GM23338 (cell line): ENCODE data around the gene BCCIP.

Experiments used
- CREB1 ChIP-seq: fragments of 250-450 bp; sonication (Bioruptor Pico); IDR thresholded peaks from 2 replicates; pipeline ENCODE4 v1.5.0; 2020; ENCODE audit warnings: low read depth, mild to moderate bottlenecking, moderate library complexity
- CTCF ChIP-seq, 2 experiments: fragments of 200-600 bp in 1 of 2; sonication (generic) in 1 of 2; conservative IDR thresholded peaks; 2 replicates each; pipeline versions ENCODE4 v1.5.1 to v1.6.1; 2016 to 2017; ENCODE audit warnings: antibody characterized with exemption in 2 of 2, low read depth in 2 of 2, mild to moderate bottlenecking in 2 of 2, moderate library complexity in 1 of 2
- ETS1 ChIP-seq: IDR thresholded peaks from 2 replicates; pipeline ENCODE4 v1.6.1; 2016; ENCODE audit warnings: antibody characterized with exemption
- EZH2 ChIP-seq: fragments of 200-600 bp; sonication (generic); IDR thresholded peaks from one replicate; pipeline ENCODE4 v1.8.0; 2017; ENCODE audit warnings: antibody characterized with exemption, mild to moderate bottlenecking, low read depth; ENCODE audit not compliant: unreplicated experiment
- EZH2phosphoT487 ChIP-seq: fragments of 200-600 bp; sonication (generic); IDR thresholded peaks from one replicate; pipeline ENCODE4 v1.8.1; 2018; ENCODE audit warnings: antibody characterized with exemption; ENCODE audit not compliant: unreplicated experiment
- JUNB ChIP-seq: IDR thresholded peaks from one replicate; pipeline ENCODE4 v1.6.1; 2016; ENCODE audit warnings: antibody characterized with exemption; ENCODE audit not compliant: unreplicated experiment
- NANOG ChIP-seq: IDR thresholded peaks from 2 replicates; pipeline ENCODE4 v1.6.1; 2016; ENCODE audit warnings: antibody characterized with exemption, borderline replicate concordance
- POLR2AphosphoS5 ChIP-seq: IDR thresholded peaks from 2 replicates; pipeline ENCODE4 v1.6.1; 2016; ENCODE audit warnings: antibody characterized with exemption, low read depth
- STAT1 ChIP-seq: IDR thresholded peaks from one replicate; pipeline ENCODE4 v1.6.1; 2016; ENCODE audit warnings: antibody characterized with exemption; ENCODE audit not compliant: unreplicated experiment
- ZNF114 ChIP-seq: fragments of 250-450 bp; sonication (Bioruptor Pico); IDR thresholded peaks from 2 replicates; pipeline ENCODE4 v1.5.0; 2020; ENCODE audit warnings: mild to moderate bottlenecking, moderate library complexity
- ZNF331 ChIP-seq: fragments of 250-450 bp; sonication (Bioruptor Pico); IDR thresholded peaks from 2 replicates; pipeline ENCODE4 v1.5.0; 2020; ENCODE audit warnings: low read depth, mild to moderate bottlenecking, moderate library complexity
- TF ChIP-seq, protein P1 (sequence below): IDR thresholded peaks from one replicate; pipeline ENCODE4 v1.6.1; 2018; ENCODE audit warnings: antibody characterized with exemption; ENCODE audit not compliant: unreplicated experiment
- TF ChIP-seq, protein P2 (sequence below): fragments of 250-450 bp; sonication (Bioruptor Pico); IDR thresholded peaks from 2 replicates; pipeline ENCODE4 v1.5.0; 2020; ENCODE audit warnings: mild to moderate bottlenecking, moderate library complexity

- TF ChIP-seq CTCF (conservative IDR thresholded peaks at IDR 0.05; ENCODE audit: low read depth in 2 of 2) (no peak), POLR2AphosphoS5 (no peak), CREB1 (no peak), EZH2 (no peak), EZH2phosphoT487 (no peak), ZNF114 (no peak), ETS1 (no peak), ZNF331 (CRISPR knock-in tag) (no peak), JUNB (no peak), NANOG (no peak), STAT1 (no peak)
- TF ChIP-seq, protein P1, sequence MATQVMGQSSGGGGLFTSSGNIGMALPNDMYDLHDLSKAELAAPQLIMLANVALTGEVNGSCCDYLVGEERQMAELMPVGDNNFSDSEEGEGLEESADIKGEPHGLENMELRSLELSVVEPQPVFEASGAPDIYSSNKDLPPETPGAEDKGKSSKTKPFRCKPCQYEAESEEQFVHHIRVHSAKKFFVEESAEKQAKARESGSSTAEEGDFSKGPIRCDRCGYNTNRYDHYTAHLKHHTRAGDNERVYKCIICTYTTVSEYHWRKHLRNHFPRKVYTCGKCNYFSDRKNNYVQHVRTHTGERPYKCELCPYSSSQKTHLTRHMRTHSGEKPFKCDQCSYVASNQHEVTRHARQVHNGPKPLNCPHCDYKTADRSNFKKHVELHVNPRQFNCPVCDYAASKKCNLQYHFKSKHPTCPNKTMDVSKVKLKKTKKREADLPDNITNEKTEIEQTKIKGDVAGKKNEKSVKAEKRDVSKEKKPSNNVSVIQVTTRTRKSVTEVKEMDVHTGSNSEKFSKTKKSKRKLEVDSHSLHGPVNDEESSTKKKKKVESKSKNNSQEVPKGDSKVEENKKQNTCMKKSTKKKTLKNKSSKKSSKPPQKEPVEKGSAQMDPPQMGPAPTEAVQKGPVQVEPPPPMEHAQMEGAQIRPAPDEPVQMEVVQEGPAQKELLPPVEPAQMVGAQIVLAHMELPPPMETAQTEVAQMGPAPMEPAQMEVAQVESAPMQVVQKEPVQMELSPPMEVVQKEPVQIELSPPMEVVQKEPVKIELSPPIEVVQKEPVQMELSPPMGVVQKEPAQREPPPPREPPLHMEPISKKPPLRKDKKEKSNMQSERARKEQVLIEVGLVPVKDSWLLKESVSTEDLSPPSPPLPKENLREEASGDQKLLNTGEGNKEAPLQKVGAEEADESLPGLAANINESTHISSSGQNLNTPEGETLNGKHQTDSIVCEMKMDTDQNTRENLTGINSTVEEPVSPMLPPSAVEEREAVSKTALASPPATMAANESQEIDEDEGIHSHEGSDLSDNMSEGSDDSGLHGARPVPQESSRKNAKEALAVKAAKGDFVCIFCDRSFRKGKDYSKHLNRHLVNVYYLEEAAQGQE = no peak
- TF ChIP-seq, protein P2, sequence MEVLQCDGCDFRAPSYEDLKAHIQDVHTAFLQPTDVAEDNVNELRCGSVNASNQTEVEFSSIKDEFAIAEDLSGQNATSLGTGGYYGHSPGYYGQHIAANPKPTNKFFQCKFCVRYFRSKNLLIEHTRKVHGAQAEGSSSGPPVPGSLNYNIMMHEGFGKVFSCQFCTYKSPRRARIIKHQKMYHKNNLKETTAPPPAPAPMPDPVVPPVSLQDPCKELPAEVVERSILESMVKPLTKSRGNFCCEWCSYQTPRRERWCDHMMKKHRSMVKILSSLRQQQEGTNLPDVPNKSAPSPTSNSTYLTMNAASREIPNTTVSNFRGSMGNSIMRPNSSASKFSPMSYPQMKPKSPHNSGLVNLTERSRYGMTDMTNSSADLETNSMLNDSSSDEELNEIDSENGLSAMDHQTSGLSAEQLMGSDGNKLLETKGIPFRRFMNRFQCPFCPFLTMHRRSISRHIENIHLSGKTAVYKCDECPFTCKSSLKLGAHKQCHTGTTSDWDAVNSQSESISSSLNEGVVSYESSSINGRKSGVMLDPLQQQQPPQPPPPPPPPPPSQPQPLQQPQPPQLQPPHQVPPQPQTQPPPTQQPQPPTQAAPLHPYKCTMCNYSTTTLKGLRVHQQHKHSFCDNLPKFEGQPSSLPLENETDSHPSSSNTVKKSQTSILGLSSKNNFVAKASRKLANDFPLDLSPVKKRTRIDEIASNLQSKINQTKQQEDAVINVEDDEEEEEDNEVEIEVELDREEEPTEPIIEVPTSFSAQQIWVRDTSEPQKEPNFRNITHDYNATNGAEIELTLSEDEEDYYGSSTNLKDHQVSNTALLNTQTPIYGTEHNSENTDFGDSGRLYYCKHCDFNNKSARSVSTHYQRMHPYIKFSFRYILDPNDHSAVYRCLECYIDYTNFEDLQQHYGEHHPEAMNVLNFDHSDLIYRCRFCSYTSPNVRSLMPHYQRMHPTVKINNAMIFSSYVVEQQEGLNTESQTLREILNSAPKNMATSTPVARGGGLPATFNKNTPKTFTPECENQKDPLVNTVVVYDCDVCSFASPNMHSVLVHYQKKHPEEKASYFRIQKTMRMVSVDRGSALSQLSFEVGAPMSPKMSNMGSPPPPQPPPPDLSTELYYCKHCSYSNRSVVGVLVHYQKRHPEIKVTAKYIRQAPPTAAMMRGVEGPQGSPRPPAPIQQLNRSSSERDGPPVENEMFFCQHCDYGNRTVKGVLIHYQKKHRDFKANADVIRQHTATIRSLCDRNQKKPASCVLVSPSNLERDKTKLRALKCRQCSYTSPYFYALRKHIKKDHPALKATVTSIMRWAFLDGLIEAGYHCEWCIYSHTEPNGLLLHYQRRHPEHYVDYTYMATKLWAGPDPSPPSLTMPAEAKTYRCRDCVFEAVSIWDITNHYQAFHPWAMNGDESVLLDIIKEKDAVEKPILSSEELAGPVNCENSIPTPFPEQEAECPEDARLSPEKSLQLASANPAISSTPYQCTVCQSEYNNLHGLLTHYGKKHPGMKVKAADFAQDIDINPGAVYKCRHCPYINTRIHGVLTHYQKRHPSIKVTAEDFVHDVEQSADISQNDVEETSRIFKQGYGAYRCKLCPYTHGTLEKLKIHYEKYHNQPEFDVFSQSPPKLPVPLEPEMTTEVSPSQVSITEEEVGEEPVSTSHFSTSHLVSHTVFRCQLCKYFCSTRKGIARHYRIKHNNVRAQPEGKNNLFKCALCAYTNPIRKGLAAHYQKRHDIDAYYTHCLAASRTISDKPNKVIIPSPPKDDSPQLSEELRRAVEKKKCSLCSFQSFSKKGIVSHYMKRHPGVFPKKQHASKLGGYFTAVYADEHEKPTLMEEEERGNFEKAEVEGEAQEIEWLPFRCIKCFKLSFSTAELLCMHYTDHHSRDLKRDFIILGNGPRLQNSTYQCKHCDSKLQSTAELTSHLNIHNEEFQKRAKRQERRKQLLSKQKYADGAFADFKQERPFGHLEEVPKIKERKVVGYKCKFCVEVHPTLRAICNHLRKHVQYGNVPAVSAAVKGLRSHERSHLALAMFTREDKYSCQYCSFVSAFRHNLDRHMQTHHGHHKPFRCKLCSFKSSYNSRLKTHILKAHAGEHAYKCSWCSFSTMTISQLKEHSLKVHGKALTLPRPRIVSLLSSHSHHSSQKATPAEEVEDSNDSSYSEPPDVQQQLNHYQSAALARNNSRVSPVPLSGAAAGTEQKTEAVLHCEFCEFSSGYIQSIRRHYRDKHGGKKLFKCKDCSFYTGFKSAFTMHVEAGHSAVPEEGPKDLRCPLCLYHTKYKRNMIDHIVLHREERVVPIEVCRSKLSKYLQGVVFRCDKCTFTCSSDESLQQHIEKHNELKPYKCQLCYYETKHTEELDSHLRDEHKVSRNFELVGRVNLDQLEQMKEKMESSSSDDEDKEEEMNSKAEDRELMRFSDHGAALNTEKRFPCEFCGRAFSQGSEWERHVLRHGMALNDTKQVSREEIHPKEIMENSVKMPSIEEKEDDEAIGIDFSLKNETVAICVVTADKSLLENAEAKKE (CRISPR knock-in tag) = no peak
These were observed 5.9 kb upstream of the BCCIP start for GRCh38 chr10:125817337-125817946.
